ENCODE measurements around the gene CACNA1I.

- TF ChIP-seq CTCF (IDR thresholded peaks at IDR 0.05), result no peak
- no peak for TF ChIP-seq POLR2A (IDR thresholded peaks at IDR 0.05)
These were observed 23.5 kb upstream of the CACNA1I start for GRCh38 chr22:39546889-39547586.
